Dedifferentiated amniotic fluid mesenchymal stem cell (primary cell): Measurements from ENCODE around the gene PPP2R2B.

Experiments used
- DNase-seq: peaks from one replicate; pipeline ENCODE4 v3.0.0-alpha.2; 2016; ENCODE audit errors: extremely low spot score

PPP2R2B gene

DNA sequence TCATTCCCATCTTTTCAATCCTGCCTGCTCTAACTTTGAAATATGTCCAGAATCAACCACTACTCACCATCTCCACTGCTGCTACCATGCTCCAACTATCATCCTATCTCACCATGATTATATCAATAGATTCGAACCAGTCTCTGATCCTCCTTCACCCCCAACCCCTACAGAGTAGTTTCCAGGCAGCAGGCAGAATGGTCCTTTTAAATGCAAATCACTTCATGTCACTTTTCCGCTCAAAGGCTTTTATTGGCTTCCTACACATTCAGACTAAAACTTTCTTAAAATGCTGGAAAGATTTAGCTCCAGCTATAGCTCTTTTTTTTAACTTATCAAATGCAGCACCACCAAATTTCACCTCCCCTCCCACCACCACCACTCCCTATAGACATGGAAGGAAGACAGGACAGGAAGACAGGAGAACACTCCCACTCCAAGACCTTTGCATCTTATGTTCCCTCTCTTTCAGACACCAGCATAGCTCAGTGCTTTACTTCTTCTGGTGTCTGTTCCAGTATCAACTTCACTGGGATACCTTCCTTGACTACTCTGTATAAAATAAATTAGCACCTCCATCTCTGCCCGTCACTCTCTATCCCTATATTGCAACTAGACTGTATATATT is 9.9 kb upstream of the PPP2R2B start:
- no peak for DNase-seq

DNA sequence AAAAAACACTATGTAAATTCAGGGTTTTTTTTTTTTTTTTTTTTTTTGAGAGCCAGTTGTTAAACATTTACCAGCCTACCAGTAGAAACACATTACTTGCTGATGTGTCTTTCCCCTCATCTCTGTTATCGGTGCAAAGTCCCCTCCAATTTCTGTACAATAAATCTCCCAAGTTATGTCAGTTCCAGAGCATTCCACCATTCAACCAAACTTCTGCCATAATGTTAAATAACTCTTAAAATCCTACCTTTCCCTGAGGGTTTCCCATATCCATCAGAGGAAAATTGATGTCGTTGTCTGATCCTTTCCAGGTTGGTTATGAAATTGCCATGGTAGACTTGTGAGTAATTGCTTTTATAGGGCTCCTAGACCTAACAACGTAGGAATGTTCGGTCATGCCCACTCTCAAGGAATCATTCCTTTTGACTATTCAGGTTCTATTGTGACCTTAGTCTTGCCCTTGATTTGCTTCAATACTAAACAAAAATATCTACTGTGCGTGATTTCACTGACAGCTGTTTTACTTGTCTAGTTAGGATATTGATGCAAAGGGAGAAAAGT is 5.6 kb upstream of the PPP2R2B start:
- no peak for DNase-seq

DNA sequence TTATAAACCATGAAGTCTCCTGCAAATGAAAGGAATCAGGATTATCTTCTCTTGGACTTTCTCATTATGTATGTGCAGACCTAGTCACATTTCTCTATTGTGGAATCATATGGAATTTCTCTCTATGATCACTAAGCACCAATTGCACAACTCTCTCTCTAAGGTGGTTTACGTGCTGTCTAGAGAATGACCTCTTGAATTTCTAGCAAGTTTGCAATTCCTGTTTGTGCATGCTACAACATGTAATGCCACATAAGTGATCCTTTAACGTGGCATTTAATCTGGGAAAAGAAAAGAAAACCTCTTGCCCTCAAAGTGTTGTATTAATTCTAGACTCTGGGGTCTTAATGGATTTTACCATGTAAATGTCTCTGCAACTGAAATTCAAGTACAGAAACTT is 5.0 kb upstream of the PPP2R2B start:
- no peak for DNase-seq

DNA sequence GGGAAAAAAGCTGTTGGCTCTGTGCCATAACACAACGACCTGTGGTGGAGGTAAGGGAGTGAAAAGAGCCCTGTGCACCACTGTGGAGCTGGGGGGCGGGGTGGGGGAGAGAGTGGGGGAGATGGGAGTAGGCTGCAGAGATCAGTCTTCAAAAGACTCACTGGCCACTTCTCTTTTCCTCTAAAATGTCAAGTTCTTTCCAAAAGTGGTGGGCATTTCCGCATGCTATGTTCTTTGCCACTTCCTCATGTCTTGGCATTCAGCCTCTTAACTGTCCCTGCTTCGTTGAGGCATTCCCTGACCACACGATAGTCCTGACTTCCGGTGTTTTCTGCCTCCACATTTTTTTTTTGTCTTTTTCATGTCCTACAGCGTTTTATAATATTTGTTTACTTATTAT is 2.4 kb upstream of the PPP2R2B start:
- DNase-seq = no peak

DNA sequence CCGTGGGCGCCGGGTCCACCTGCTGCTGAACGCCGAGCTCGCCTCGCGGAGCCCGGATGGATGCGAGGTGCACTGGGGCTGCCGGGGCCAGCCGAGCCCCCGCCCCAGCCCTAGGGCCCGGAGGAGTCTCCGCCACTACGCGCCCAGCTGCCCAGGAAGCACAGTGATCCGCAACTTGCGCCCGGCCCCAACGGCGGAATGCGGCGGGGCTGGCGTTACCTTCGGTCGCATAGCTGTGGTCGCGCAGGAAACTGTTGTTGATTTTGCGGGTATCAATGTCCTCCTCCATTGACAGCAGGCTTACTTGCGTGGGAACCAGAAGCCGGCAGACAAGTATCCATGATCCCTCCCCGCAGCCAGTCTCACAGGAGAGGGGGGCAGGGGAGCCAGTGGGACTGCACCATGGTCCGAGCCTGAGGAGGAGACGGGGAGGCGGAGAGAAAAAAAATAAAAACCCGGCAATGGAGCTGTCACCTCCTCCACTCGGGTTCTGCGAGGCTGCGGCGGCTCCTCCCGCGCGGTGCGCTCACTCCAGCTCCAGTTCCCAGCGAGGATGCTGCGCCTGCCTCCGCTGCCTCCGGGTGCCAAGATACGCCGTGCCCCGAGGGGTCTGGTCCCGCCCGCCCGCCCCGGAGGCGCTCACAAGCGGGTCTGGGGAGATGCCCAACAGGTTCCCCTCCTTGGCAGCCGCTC is 628 bp downstream of the PPP2R2B start:
- no peak for DNase-seq

DNA sequence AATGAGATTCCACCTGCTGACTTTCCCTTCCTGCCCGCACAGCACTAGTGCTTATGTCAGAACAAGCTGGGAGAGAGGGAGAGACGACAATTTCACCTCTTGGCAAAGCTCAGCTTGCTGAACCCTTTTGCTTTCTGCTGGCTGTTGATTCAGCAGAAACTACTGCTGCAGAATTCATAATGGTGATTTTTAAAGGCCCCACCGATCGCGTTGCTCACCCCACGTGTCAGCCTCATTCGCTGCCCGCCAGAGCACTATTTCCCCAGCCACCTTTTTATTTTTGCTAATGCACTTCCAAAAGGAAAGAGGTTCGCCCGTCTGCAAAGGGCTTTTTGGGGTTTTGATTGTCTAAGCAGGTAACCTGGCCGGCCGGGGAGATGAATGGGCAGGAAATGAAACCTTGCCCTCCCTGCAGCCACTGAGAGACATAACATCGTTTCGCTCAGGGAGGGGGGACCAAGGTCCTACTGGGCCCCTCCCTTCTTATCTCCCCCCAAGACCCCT is 1.3 kb downstream of the PPP2R2B start:
- no peak for DNase-seq

DNA sequence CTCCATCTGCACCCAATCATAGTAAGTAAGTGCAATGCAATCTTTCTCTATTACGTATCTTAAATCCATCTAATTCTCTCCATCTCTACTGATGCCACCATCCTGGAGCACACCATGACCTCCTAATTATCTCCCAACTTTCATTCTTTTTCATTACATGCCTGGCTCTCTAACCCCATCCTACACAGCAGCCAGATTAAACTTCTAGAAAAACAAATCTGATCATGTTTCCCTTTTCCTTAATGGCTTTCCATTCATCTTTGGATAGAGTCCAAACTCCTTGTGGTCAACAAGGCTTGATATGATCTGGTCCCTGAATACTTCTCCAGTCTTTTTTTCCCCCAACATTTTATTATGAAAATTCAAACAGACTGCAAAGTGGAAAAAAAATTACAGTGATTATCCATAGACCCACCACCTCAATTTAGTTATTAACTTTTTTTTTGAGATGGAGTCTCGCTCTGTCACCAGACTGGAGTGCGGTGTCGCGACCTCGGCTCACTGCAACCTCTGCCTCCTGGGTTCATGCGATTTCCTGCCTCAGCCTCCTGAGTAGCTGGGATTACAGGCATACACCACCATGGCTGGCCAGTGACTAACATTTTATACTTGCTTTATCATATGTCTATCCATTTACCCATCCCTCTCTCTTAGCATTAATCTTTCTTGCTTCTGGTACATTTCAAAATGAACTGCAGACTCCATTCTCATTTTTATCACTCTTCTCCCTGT is 5.2 kb downstream of the PPP2R2B start:
- DNase-seq = no peak

DNA sequence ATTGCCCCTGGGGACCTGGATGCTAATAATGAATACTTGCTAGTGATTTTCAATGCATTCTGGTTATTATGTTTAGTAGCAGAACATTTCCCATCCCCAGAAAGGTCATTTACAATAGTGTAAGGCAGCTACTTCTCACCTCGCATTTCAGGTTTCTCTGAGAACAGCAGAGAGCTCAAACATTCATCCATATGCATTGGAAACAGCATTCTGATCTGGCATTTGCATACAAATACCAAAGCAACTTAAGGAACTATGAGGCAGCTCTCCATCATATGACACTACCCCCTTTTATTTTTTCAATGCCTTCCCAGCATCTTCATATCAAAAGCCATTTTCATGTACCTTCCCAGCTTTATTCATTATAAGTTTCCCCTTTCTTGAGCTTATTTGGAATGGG is 6.4 kb downstream of the PPP2R2B start:
- no peak for DNase-seq

DNA sequence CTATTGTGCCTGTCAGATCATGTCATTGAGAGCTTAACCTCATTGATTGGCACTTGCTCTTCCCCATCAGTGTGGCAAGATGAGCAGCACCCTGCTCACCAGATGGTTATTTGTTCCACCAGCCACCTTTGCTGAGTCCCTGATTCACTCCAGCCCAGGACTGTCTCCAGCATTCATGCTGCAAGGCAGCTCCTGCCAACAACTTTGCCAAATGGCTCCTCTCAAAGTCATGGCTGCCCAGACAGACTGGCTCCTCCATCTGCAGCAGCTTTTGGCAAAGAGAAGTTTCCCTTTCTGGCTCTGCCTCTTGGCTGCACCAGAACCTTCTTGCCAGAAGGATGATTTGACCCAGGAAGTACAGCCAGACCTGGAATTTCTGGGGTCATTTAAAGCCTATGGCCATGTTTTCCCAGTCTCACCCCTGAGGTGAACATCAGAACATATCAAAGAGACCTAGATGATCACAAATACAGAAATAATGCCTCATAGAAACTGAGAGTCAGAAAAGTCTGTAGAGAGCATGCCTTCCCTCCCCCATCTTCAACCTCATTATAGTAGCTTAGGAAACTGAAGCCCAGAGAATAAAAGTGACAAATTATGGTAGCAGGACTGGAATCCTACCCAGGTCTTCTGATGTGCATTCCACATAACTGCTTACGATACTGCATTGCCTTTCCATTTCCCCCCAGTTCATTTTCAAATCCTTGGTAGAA is 10.4 kb downstream of the PPP2R2B start:
- DNase-seq = no peak

DNA sequence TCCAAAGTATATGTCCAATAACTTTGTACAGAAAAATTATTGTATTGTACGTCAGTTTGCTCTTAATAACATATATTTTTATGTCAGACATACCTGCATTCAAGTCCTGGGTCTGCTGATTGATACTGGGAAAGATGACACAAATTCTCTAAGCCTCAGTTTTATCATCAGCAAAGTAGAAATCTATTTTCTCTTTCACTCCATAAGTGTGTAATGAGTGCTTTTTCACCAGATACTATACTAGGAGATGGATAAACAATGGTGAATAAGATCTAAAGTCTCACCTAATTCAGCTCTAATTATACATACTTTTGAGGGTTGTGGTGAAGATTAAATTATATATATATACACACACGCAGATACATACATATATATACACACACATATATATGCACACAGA is 12.3 kb downstream of the PPP2R2B start:
- no peak for DNase-seq

DNA sequence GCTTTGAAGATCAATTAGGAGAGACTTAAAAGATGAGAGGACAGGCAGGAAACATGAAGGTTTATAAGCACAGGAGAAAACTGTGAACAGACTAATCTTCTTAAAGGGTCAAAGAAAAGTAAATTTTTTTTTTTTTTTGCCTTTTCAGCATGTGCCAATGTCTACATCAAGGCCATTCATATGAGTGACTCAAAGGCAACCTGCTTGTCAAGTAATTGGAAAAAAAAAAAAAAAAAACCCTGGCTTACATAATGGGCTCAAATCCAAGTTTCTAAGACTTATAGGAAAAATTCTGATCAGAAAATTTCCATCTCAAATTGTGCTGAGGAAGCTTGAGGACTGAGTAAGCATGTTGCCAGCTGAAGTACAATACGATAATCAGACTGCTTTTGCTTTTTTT is 15.9 kb downstream of the PPP2R2B start:
- DNase-seq = no peak

DNA sequence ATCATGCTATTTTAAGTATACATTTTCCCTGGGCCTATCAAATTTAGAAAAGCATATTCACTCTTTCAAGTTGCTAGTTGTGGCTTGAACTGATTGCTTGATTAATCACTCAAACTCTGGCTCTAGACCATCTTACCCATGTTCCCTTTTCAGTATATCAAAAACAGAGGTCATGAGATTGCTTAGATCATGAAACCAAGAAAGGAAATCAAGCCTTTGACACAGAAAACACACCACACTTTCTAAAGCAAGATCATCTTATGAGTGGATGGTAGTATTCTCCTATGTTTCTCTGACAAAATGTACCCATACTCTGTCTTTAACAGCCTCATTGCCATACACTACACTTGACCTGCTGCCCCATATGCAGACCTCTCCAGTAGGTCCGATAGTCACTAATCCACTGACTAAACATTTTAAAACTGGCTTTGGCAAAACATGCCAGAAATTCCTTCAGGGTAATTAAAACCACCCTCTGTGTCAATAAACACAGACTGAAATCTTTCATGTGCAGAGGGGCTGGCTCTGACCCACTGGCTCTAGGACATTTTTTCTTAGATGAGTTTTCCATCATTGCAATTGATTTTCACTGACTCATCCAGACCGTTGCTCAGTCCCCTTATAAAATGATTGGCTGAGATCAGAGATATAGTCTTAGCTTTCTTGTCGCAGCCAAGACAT is 18.2 kb downstream of the PPP2R2B start:
- no peak for DNase-seq

DNA sequence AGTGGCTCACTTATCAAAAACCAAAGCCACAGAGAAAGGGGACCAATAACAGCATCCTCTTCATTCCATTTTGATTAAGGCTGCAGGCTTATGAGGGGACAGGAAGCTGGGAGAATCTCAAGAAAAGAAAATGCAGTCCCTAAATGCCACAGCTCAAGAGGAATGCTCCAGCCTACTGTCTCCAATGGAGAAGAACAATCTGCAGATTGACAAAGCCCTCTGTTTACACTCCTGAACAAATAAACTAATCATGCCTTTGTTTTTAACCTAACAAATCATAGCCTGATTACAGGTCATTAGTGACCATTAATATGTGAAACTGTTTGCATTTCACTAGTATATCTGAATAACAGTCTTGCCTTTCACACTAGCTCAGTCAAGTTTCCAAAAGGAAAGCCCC is 26.5 kb downstream of the PPP2R2B start:
- DNase-seq = no peak

DNA sequence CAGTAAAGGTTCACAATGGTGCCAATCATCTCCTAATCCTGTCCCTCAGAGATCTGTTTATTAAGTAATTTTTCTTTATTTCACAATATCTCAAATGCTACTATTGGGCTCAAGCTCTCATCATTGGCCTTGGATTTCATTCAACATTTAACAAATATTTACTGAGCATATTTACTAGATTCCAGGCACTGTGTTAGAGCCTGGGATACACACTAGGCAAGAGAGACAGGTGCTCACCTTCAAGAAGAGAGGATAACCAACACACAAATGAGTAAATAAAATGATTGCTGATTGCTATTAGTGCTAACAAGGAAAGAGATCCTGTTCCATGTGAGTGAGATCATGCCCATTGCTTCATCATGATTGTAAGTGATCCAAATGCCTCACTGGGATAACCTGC is 27.4 kb downstream of the PPP2R2B start:
- DNase-seq = no peak

DNA sequence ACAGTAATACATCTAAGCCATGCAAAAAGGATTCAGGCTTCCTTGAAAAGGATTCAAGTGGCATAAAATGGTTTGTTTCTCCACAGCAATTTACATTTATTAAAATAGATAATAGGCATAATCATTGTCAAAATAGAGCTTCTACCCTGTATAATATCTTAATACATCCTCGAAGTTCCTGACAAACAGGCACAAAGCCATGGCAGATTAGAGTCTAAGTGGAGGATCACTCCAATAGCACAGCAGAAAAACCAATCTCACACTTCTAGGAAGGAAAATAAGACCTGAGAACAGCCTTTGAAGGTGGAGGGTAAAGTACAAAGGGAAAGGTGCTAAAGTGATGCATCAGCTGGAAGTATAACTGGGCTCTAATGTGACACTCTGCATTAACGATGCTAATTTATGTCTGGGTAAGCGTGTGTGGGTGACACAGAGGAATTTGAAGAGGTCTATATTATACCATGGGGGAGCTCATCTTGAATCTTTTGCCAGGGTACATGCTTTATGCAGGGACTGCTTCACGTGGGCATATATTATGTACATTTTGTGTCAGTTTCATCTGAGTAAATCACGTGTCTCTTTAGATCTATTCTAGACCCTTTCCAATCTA is 28.8 kb downstream of the PPP2R2B start:
- no peak for DNase-seq

DNA sequence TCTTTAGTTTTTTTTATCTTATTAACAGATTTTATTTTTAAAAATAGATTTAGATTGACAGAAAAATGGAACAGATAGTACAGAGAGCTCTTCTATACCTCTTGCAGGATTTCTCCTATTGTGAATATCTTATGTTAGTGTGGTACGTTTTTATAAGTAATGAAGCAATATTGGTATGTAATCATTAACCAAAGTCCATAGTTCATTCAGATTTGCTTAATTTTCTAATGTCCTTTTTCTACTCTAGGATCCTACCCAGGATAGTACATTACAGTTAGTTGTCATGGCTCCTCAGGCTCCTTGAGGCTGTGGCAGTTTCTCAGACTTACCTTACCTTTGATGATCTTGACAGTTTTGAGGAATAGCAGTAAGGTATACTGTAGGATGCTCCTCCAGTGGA is 30.4 kb downstream of the PPP2R2B start:
- DNase-seq = no peak

DNA sequence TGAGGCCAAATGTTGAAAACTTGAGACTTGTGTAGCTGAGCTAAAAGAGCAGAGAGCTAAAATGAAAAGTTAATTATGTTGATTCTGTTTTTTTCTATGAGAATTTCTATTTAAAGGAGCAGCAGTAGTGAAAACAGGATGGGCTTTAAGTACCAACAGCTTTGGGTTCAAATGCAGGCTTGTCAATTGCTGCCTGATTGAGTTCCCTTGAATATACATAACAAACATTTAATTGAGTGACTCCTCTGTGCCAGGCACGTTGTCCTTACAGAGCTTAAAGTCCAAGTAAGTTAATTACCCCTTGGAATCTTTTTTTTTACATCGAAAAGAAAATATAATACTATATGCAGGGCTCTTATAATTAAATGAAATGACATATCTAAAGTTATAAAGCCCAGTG is 38.5 kb downstream of the PPP2R2B start:
- no peak for DNase-seq

DNA sequence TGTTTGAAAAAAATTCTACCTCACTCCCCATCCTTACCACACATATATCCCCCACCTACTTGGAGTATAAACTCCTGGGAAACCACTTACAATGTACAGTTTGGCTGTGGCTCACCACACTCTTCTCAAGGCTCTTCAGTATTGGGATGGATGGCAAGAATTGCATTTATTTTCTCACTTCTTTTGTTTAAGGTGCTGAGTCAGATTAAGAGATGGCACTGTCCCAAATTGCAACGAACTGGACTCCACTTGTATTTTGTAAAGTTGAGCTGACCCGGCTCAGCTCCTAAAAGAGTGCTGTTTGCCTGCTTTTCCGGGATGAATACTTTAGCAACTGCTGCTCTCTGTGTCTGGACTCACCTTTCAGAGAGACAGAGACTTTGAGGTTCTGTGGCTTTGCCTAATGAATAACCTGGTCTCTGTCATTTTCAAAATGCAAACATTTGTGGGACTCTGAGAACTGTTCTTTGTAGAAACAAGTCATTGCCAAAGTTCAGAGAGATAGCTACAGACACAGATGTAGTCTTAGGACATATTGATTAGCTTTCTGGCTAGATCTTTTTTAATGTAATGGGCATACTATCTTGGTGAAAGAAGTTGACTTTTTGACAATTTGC is 42.2 kb downstream of the PPP2R2B start:
- DNase-seq = no peak

DNA sequence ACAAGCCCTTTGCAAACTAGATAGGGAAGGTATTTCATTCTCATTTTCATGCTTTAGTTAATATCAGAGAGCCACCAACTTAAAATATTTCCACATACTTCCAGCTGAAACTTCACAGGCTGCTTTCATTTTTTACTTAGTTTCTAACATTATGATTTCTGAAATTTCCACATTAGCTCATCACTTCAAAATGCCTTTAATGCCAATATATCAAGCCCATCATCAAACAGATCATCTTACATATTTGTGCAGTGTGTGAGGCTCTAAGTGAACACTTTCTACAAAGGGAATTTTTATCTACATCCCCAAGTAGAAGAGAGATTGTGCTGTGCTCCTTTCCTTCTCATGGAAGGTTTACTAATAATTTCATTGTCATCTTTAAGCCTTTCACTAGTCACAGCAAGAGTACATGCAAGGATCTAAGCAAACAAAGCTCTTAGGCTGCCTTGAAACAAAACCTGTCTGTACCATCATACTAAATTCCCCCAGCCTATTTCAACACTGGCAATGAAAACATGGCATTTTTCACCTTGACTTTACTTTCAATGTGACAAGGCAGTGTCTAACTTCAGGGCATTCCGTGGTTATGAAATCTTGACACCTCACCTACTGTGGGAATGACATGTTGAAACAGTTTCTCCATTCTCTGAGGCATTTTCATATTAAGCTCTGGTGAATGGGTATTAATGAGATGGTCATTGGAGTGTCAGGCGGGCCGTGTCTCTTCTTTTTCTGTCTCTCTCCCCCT is 45.4 kb downstream of the PPP2R2B start:
- no peak for DNase-seq

DNA sequence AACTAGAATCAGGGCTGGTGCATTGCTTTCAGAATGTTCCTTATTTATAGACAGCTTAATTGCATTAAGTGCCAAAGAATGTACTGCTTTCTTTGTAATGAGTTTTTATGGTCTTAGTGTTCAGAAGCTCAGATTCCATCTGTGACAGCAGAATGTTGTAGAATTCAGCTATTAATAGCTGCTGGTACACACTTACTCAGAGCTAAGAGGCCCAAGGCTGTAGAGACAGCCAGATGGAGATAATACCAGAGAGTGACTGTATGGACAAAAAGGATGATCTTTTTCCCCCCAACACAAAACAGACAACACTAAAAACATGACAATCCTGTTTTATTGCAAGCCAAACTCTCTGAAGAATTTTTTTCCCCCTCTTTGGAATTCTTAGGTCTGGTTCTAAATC is 50.2 kb downstream of the PPP2R2B start:
- no peak for DNase-seq
